HepG2 (cell line): ENCODE data around the gene TANGO2. TPM values are rescaled to one million over a fixed set of nuclear protein-coding genes. Genes with fewer than 3 reads are reported as not detected.

Experiments
- CBX5 ChIP-seq: sonication (generic); formaldehyde crosslinking; IDR thresholded peaks from 2 replicates; pipeline ENCODE4 v1.4.0; 2020; ENCODE audit warnings: missing genetic modification reagents, borderline replicate concordance
- CREM ChIP-seq, 2 experiments: sonication (generic) in 1 of 2; formaldehyde crosslinking in 1 of 2; IDR thresholded peaks; 2 replicates each; pipeline versions ENCODE4 v1.4.0 to v1.6.1; 2016 to 2020; ENCODE audit warnings: antibody characterized with exemption in 1 of 2, mild to moderate bottlenecking in 1 of 2, missing genetic modification reagents in 1 of 2
- EZH2 ChIP-seq: conservative IDR thresholded peaks from 2 replicates; pipeline ENCODE4 v1.6.1; 2012; ENCODE audit warnings: mild to moderate bottlenecking, low read depth, low read length, moderate library complexity
- FOXA3 ChIP-seq: IDR thresholded peaks from 2 replicates; pipeline ENCODE4 v1.6.1; 2016; ENCODE audit warnings: missing genetic modification reagents, missing compliant biosample characterization
- IKZF5 ChIP-seq: IDR thresholded peaks from 2 replicates; pipeline ENCODE4 v1.6.1; 2018; ENCODE audit warnings: missing genetic modification reagents, mild to moderate bottlenecking, missing compliant biosample characterization
- JUN ChIP-seq: sonication (generic); formaldehyde crosslinking; IDR thresholded peaks from 2 replicates; pipeline ENCODE4 v1.4.0; 2020; ENCODE audit warnings: mild to moderate bottlenecking, missing genetic modification reagents
- MIXL1 ChIP-seq: IDR thresholded peaks from 2 replicates; pipeline ENCODE4 v1.6.1; 2016
- MTERF4 ChIP-seq: sonication (generic); formaldehyde crosslinking; IDR thresholded peaks from 2 replicates; pipeline ENCODE4 v1.8.0; 2023; ENCODE audit warnings: mild to moderate bottlenecking, missing genetic modification reagents
- POLR2AphosphoS2 ChIP-seq: IDR thresholded peaks from 2 replicates; pipeline ENCODE4 v1.6.1; 2011; ENCODE audit warnings: low read depth, low read length, improper control_type of control experiment
- REST ChIP-seq, 2 experiments: IDR thresholded peaks; 2 replicates each; pipeline ENCODE4 v1.6.1; 2011 to 2012; ENCODE audit warnings: low read length in 2 of 2, borderline replicate concordance in 1 of 2, low read depth in 1 of 2, mild to moderate bottlenecking in 1 of 2, moderate library complexity in 1 of 2
- ZBTB38 ChIP-seq: sonication (generic); formaldehyde crosslinking; IDR thresholded peaks from 2 replicates; pipeline ENCODE4 v1.5.1; 2020; ENCODE audit warnings: mild to moderate bottlenecking, missing genetic modification reagents
- ZNF10 ChIP-seq: sonication (generic); formaldehyde crosslinking; IDR thresholded peaks from 2 replicates; pipeline ENCODE4 v1.4.0; 2020; ENCODE audit warnings: mild to moderate bottlenecking, low read depth, missing genetic modification reagents, borderline replicate concordance
- ZNF121 ChIP-seq: sonication (generic); formaldehyde crosslinking; IDR thresholded peaks from 2 replicates; pipeline ENCODE4 v1.5.0; 2020; ENCODE audit warnings: mild to moderate bottlenecking, missing genetic modification reagents
- ZNF446 ChIP-seq: sonication (generic); formaldehyde crosslinking; IDR thresholded peaks from 2 replicates; pipeline ENCODE4 v1.5.0; 2020; ENCODE audit warnings: mild to moderate bottlenecking, missing genetic modification reagents
- ZNF547 ChIP-seq: sonication (generic); formaldehyde crosslinking; IDR thresholded peaks from 2 replicates; pipeline ENCODE4 v1.5.1; 2020; ENCODE audit warnings: mild to moderate bottlenecking, missing genetic modification reagents
- ZNF687 ChIP-seq: sonication (generic); formaldehyde crosslinking; IDR thresholded peaks from 2 replicates; pipeline ENCODE4 v1.5.1; 2020; ENCODE audit warnings: mild to moderate bottlenecking, missing genetic modification reagents, moderate library complexity
- ZNF777 ChIP-seq: sonication (generic); formaldehyde crosslinking; IDR thresholded peaks from 2 replicates; pipeline ENCODE4 v1.4.0; 2020; ENCODE audit warnings: missing genetic modification reagents
- polyA plus RNA-seq, 8 experiments: library from polyadenylated mRNA; depleted of rRNA in 3 of 8; stranded (reverse) in 7 of 8; unstranded in 1 of 8; fragments of >200 nt; fragmentation: Illumina TruSeq in 4 of 8; extraction: Trizol in 4 of 8; gene quantifications; 2 replicates each; pipeline versions ENCODE4 v1.2.1 to v1.2.3, GENCODE V29; 2011 to 2016; ENCODE audit warnings: low read depth in 4 of 8, missing spikeins in 1 of 8, mixed read lengths in 1 of 8; ENCODE audit not compliant: insufficient read depth in 1 of 8
- total RNA-seq, 5 experiments: library from RNA; depleted of rRNA; stranded (reverse); fragments of >200 nt; fragmentation: Illumina TruSeq; extraction: Trizol; gene quantifications; 2 replicates each; pipeline ENCODE4 v1.2.3, GENCODE V29; 2016; ENCODE audit warnings: low read depth in 1 of 5

Gene TANGO2
- total and polyA plus RNA-seq, 2 of the 13 experiments (the other 11 are each of a cell fraction or from before 2014, with no cell fraction given): 12.9 to 14.8 TPM

- TF ChIP-seq ZNF687 (peak; percentile 91), ZNF121 (CRISPR knock-in tag) (peak; percentile 95), ZBTB38 (CRISPR knock-in tag) (0 out of 2 replicates have a peak, but pooled peaks have one; percentile 15), ZNF10 (CRISPR knock-in tag) (no peak), EZH2 (no peak), ZNF777 (CRISPR knock-in tag) (no peak), MIXL1 (CRISPR knock-in tag) (no peak), JUN (CRISPR knock-in tag) (no peak), ZNF547 (peak; percentile 67; the same call in 1 of the 2 replicates), CREM (IDR thresholded peaks at IDR 0.05) (no peak), CREM (CRISPR knock-in tag; IDR thresholded peaks at IDR 0.05) (no peak), IKZF5 (0 out of 2 replicates have a peak, but pooled peaks have one; percentile 12), ZNF446 (CRISPR knock-in tag) (peak; percentile 90), FOXA3 (CRISPR knock-in tag) (no peak), CBX5 (CRISPR knock-in tag) (0 out of 2 replicates have a peak, but pooled peaks have one; percentile 18), REST (IDR thresholded peaks at IDR 0.05; ENCODE audit: borderline replicate concordance in 1 of 2, low read depth in 1 of 2, low read length in 2 of 2) (no peak), POLR2AphosphoS2 (no peak), MTERF4 (CRISPR knock-in tag) (peak; percentile 71; the same call in 1 of the 2 replicates)
Observed at GRCh38 chr22:20080776-20081654, 60.1 kb downstream of the TANGO2 start (continued).
